ENCODE measurements around the gene IMMP2L.
"Not testable (repeated sequence)": the region's sequence is repeated elsewhere in the genome, so short reads cannot be mapped to it uniquely, and the experiment has no call there.

IMMP2L gene

DNA sequence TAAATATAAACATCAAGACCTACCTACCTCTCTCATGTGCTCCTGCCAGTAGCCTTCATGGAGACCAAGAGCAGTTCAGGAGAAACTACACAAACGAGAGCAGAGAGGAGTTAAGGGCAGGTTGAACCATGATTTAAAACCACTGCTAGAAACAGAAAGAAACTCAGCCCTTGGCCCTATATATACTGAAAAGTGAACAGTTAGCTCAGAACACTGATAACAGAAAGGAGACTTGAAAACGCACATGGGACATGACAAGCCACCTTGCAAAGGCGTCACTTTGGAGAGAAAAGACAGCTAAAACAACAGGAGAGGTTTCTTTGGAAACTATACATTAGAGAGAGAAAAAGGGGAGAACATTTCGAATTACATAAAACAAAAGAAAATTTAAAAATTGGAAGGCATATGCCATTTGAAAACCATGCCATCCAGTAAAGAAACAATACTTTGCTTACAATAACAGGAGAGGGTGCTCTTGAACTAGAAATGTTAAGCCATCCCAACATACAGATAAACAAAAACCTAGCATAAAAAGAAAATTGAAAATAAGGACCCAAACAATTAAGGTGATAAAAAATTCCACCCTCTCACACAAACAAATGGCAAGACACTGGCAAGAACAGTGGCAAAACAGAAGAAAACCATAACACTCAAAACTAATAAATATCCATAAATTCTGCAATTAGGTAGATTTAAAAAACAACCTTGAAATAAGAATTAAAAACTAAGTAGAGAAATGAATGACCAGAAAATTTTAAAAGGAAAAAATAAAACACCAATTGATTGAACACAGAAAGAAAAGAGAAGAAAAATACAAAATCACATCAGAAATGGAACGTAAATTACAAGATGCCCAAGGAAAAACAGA lies 232.7 kb downstream of the IMMP2L start:
- no peak for DNase-seq
- ATAC-seq = no peak

DNA sequence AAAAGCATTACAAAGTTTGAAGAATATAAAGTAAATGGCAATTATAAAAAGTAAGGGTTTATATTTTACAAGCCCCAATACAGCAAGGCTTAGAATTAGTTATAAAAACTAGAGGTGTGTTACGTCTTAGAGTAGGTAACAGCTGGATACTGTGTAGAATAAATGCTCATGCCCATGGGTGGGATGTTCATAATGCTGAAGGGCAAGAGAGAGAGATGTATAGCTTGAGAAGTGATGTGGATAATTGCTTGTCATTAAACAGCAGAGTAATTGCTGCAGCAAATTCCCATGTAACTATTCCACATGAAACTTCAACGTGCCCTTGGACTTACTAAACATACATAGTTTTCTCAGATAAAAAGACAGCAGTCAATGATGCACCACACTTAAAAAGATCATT lies 233.8 kb downstream of the IMMP2L start:
- ATAC-seq = no peak
- DNase-seq = no peak

DNA sequence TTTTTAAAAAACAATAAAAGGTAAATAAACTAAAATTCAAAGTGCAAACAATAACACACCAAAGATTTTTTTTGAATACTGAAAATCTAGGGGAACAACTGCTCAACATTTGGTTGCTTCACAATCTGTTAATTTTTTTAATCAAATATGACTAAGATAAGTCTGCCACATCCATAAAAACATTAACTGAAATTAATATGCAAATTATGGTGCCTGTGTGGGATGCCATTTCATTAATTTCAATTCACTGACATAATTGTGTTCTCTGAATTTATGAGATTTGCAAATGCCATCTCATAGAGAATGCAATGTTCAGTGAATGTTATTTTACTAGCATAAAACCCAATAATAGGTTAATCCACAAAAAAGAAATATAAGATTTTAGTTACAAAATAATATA lies 237.5 kb downstream of the IMMP2L start:
- DNase-seq = no peak

DNA sequence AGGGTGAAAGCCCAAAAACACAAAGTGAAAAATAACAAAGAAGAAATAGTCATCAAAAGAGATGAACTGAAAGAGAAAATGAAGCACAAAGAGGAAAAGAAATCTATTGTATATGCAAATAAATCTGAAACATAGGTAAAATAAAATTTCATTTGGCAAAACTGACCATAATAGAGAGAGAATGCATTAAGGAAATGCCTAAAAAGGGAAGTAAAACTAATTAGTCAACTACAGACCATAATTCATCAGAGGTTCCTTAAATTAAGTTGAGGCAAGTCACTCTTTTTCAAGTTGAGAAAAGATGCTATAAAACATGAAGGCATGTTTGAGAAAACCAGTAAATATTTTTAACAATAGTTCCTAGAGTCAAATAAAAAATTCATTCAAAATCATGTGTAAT lies 238.1 kb downstream of the IMMP2L start:
- ATAC-seq = no peak

More for the DNA sequence above, 237.5 kb downstream of the IMMP2L start:
- ATAC-seq = no peak

DNA sequence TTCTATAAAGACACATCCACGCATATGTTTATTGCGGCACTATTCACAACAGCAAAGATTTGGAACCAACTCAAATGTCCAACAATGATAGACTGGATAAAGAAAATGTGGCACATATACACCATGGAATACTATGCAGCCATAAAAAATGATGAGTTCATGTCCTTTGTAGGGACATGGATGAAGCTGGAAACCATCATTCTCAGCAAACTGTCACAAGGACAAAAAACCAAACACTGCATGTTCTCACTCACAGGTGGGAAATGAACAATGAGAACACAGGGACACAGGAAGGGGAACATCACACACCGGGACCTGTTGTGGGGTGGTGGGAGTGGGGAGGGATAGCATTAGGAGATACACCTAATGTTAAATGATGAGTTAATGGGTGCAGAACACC lies 238.6 kb downstream of the IMMP2L start:
- ATAC-seq, DNase-seq: not testable (repeated sequence)

More for the DNA sequence above, 238.1 kb downstream of the IMMP2L start:
- DNase-seq = no peak

DNA sequence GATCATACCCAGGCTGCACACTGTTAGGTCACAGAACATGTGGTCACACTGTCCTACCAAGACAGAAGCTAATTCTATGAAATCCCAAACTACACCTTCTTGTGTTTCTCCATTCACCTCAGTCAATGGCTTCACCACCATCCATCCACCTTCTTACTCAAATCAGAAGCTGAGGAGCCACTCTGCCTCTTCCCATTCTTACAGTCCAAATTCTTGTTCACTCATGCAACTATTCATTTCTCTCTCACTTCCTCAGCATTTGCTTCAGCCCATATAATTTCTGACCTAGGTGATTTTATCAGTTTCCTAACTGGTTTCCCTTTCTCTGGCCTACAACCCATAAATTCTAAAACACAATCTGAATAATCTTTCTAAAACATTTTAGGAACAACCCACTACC lies 242.2 kb downstream of the IMMP2L start:
- DNase-seq = no peak
- ATAC-seq = no peak

DNA sequence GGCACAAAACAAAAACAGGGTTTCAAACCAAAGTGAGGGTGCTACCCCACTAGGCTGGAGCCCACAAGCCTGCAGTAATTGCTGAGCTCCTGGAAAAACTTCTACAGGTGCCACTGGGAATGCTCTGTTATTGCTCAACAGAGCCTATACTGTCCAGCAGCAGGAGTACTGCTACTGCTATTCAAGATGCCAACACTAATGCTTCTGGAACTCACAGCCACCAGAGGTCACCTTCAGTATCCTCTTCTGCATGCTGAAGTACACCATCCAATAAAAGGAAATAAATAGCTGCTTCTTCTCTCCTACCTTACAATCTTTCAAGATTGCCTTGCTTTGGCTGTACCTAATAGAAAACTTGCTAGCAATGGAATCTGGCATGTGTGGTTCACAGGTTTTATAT lies 249.3 kb downstream of the IMMP2L start:
- ATAC-seq (no peak), DNase-seq (no peak)

DNA sequence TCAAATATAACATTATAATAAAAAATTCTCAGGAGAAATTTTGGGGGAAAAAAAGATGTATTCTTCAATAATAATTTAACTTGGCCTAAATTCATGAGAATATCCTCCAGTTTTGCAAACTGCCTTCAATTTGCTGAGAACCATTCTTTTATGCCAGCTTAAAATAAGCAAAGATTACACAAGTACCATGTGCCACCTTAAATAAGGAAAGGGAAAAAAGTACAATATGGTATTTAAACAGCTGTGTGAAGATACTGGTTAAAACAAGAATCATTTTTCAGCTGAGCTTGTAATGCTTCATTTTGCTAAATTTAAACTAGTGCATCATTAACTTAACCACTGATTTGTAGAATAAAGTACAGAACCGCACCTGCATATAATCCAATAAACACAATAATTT lies 253.6 kb downstream of the IMMP2L start:
- DNase-seq (no peak), ATAC-seq (no peak)

DNA sequence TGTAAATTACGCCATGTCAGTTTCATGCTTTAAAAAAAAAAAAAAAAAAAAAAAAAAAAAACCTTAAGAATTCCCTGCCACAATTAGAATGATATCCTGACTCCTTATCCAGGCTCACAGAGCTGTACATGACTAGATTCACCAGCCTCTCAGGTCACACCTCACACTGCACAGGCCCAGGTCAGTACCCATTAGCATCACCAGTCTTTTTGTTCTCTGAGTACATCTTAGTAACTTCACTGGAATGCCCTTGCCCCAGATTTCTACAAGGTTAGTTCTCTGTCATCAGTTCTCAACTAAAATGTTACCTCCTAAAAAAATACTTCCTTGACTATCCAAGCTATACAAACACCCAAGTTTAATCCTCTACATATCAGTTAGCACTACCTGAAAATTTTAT lies 260.4 kb downstream of the IMMP2L start:
- ATAC-seq = no peak
- DNase-seq = no peak

DNA sequence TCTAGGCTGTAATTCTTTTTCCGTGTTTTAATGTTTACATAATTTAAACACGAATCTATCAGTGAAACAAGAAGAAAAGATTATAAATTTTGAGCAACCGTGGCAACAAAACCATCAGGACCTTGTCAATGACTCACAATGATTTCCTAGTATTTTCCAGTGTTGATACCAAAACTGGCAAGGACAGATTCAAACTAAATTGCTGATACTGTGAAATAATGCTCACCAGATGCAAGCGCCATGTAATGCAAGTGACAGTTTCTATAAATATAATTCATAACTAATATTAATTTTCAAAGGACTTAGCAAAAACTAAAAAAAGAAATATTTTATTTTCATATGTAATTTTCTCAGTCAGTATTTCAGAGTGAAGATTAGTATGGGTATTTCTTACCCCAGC lies 267.8 kb downstream of the IMMP2L start:
- no peak for ATAC-seq
- DNase-seq = no peak

DNA sequence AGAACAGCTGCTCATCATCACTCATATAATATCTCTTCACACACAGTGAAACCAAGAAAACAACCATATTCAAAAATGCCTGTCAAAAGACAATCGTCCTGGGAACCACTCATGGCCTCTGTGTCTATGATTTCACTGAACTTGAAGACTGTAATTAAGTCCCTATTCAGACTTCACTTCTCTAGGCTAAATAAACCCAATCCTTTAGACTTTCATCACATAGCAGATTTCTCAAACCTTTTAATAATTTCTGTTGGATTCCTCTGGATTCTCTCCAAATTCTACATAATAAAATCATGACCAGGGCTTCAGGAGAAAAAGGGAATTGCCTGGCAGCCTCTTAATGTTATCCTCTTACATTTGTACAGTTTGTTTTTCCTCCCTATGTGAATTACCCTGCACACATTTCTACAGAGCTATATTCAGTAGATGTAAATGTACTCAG lies 270.2 kb downstream of the IMMP2L start:
- DNase-seq = no peak
- ATAC-seq = no peak

DNA sequence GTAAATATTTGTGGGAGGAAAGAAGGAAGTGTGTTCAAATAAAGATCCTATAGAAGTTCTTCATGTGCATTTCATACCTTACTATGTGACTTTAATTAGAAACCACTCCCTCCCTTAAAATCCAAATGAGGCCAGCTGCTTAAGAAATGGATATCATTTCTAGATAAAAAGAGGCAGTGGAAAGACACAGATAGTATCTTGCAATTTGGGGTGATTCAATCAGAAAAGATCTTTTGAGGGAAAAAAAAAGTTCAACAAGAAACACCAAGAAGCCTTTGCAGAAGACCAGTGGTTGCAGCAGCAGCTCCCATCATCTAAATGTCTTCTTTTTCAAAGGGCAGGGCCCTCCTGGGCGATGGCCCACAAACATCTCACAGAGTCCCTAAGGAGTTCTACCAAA lies 271.3 kb downstream of the IMMP2L start:
- no peak for ATAC-seq
- no peak for DNase-seq

DNA sequence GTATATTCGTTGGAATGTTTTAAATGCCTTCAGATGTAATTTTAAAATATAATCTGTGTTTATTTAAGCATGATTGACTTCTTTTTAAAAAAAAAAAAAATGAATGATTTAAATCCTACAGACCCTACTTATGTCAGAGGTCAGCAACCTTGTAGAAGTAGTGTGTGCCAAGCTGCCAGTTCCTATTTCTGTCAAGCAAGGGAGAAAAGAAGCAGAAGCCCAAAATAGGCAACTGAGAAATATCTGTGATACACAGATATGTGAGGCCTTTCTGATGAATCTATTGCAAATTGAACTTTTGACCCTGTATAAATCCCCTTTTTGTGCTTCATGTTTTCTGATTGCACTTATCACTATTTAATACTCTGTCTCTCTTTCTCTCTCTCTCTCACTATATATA lies 271.9 kb downstream of the IMMP2L start:
- DNase-seq = no peak
- ATAC-seq = no peak

DNA sequence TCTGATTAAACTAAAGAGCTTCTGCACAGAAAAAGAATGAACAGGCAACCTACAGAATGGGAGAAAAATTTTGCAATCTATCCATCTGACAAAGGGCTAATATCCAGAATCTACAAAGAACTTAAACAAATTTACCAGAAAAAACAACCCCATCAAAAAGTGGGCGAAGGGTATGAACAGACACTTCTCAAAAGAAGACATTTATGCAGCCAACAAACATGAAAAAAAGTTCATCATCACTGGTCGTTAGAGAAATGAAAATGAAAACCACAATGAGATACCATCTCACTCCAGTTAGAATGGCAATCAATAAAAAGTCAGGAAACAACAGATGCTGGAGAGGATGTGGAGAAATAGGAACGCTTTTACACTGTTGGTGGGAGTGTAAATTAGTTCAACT lies 273.9 kb downstream of the IMMP2L start:
- DNase-seq, ATAC-seq: not testable (repeated sequence)

DNA sequence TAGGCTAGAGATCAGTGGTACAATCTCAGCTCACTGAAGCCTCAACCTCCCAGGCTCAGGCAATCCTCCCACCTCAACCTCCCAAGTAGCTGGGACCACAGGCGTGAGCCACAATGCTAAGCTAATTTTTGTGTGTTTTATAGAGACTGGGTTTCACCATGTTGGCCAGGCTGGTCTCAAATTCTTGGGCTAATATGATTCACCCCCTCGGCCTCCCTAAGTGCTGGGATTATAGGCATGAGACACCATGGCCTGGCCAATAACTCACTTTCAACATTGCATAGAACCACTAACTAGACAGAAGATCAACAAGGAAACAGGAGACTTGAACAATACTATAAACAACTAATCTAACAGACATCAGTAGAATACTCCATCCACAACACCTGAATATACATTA lies 279.7 kb downstream of the IMMP2L start:
- no peak for DNase-seq
- ATAC-seq = no peak

DNA sequence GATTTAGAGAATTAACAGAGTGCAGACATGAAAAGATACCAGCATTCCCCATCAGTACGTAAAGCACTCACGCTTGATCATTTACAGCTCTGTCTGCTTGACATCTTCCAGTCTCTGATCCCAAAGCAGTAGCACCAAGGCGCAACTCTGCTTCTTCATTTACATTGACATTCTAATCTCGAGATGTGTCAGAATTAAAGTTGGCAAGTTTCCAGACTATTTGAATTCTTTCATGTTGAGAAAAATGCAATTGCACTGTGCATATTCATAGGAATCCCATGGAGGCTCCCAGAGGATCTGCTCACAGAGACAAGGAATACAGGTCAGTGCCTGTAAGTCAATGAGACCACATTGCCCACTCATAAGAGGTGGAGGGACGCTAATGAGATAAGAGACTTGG lies 287.4 kb downstream of the IMMP2L start:
- DNase-seq (no peak), ATAC-seq (no peak)

DNA sequence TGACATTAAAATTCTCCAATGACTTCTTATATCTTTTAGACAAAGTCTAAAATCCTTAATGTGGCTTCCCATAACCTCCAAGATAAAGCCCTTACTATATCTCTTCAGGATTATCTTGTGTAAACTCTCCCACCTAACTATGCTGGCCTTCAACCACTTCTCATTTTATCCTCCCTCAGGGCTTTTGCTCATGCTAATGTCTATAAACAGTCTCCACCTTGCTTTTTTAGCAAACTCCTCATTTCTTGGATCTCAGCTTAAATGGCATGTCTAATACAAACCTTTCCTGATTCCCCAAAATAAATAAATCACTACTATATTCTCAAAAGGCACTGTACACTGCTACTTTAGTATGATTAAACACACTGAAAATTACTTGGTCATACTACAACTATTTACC lies 290.2 kb downstream of the IMMP2L start:
- ATAC-seq = no peak

DNA sequence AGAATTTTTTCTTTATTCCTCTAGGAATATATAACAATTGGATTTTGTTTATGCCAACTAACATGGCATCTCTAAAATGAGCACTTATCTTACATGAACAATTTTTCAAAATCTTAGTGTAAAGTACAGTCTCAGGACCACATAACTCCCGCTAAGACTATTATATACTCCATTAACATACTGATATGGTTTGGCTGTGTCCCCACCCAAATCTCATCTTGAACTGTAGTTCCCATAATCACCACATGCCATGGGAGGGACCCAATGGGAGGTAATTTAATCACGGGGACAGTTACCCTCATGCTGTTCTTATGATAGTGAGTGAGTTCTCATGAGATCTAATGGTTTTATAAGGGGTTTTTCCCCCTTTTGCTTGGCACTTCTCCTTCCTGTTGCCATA lies 291.5 kb downstream of the IMMP2L start:
- not testable (repeated sequence) for ATAC-seq, DNase-seq

More for the DNA sequence above, 290.2 kb downstream of the IMMP2L start:
- no peak for DNase-seq

DNA sequence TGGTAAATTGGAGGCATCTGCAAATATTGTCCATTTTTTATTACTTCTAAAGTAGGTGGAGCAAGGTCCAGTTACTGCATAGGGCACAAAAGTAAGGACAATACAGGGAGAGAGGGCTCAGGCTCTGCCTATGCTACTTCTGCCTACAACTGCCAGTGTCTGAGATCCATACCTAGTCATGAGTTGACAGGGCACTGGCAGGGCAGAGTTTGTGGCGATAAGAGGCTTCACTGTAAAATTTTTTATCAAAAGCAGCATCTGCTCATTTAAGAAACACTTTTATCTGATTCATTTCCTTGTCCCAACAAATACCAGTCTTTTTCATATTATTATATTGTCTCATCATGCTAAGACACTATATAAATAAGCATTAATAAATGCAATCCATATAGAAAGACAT lies 293.4 kb downstream of the IMMP2L start:
- ATAC-seq (no peak), DNase-seq (no peak)

DNA sequence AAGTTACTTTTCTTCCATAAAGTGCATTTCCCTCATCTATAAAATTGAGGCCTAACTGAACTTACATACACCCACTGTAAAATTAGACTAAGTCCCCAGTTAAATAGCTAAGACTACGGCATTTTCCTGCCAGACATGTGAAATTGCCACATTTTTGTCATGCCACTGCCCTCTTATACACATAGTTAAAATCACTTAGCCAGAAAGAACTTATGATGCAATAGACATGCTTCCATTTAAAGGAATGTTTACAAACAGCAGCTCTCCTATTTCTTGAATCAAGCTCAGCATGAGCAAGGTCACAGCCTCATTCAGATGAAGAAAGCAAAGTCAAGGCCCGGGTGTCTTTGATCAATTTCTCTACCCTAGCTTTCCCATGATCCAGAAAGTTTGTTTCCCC lies 295.7 kb downstream of the IMMP2L start:
- DNase-seq = no peak
- ATAC-seq = no peak

DNA sequence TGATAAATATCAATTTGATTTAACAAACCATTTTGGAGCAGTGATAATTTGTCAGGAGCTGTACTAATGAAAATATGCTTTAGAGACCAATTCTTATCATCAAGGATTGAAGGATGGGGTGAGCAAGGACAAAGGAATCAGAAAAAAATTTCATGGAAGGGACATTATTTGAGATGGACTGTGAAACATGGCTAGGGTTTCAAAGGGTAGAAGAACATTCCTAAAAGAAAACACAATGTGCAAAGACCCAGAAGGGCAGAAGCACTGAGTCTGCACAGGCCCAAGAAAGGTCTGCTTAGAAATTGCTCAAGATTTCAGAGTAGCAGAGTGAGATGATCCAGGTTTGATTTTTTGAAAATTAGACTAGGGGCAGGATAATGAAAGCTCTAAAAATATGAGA lies 296.9 kb downstream of the IMMP2L start:
- no peak for ATAC-seq
- DNase-seq = no peak

DNA sequence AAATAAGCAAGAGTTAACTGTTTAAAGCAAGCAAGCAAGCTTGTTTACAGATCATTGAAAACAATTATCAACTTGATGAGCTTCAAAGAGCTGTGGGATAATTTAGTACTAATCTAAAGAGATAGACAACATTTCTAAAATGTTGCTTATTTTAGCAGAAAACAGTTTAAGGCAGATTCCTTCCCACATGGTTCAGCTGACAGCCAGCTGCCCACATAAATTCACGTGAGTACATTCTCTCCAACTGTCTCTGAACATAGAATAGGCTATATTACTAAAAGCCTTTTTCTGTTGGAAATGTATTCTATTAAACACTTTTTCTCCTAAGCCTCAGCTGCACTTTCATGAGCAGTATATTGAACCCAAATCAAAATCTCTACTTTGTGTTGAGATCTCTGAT lies 297.3 kb downstream of the IMMP2L start:
- no peak for DNase-seq

DNA sequence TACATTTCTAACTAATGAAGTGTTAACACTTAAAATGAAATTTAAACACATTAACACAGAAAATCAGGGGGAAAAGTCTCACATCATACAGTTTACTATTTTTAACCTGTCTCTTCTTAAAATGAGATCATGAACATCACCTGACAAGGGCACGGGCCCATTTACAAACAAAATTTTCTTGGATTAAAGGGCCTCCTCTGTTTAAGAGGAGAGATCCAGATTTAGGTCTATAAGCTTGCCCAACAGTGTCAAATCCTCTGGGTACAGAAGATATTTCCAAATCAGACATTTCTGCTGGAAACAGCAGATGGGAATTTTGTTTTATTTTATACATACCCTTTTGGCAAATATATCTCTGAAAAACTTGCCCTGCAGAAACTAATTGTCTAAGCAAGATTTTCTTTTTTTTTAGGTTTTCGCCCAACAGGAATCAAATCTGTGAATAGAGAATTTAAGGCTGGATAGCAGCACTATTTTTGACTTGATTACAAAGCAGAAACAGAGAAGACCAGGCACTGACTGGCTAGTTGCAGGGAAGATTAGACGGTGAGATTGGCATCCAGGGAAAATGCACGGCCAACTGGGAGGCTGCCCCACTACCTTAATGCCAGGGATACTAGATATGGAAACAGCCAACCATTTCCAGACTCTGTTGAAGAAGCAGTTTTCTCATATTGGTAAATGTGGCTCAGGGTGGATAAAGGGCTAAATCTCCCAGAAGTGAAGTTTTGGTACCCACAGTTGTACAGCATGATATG lies 298.0 kb downstream of the IMMP2L start:
- no peak for DNase-seq
- no peak for ATAC-seq

More for the DNA sequence above, 297.3 kb downstream of the IMMP2L start:
- ATAC-seq = no peak
